PFSK-1 (cell line): Measurements from ENCODE around the gene IRF5.

Source experiments
- POLR2AphosphoS5 ChIP-seq: IDR thresholded peaks from 2 replicates; pipeline ENCODE4 v1.6.1; 2012; ENCODE audit warnings: low read depth, mild to moderate bottlenecking, control low read depth, low read length, moderate library complexity
- REST ChIP-seq, 2 experiments: IDR thresholded peaks; 2 replicates each; pipeline versions ENCODE4 v1.6.1 to v1.8.0; 2011 to 2012; ENCODE audit warnings: low read depth in 2 of 2, low read length in 2 of 2, control low read depth in 1 of 2, inconsistent platforms in 1 of 2, mild to moderate bottlenecking in 1 of 2, moderate library complexity in 1 of 2; ENCODE audit not compliant: insufficient read depth in 1 of 2
- SIN3A ChIP-seq: IDR thresholded peaks from 2 replicates; pipeline ENCODE4 v1.6.1; 2012; ENCODE audit warnings: mild to moderate bottlenecking, low read length, moderate library complexity, borderline replicate concordance; ENCODE audit not compliant: insufficient read depth

- TF ChIP-seq POLR2AphosphoS5, result no peak
- TF ChIP-seq REST (IDR thresholded peaks at IDR 0.05; ENCODE audit: insufficient read depth in 1 of 2, low read depth in 2 of 2, low read length in 2 of 2), result no peak
- TF ChIP-seq SIN3A, result no peak
Measured at GRCh38 chr7:128904381-128905197, 33.1 kb upstream of the IRF5 start.
